ENCODE measurements around the gene CYP27C1. TPM values are rescaled to one million over a fixed set of nuclear protein-coding genes. Genes with fewer than 3 reads are reported as not detected.

The CYP27C1 gene
- polyA plus RNA-seq, 1 experiment, result 0.28 TPM

DNA sequence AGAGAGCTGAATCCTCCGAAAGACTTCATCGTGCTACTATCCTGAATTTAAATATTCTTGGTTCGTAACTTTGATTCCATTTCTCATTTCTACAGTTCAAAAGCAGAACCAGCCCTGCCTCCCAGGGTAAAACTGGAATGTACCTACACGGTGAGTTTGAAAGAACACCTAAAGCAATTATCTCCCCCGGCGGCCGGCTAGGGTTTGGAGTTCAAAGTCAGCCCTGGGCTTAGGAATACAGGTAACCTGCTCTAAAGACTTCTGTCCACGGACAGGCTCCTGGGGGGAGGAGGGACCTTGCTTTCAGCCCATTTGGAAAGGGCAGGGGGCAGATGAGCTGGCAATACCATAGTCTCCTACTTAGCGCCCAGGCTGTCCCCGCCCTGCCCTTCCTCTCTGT is 32.3 kb downstream of the CYP27C1 start:
- no peak for DNase-seq (ENCODE audit: low read depth)
- H3K36me3 ChIP-seq (ENCODE audit: control insufficient read depth, insufficient read depth, low read length), result no peaks in the 10 kb centered on the region
- no peak overlapping the region for H3K4me3 ChIP-seq (ENCODE audit: low read depth, low read length)
- ChIA-PET CTCF (interaction anchor here (1.0 kb wide), 1 partner anchor 120 kb away, joined by 3 read pairs; no protein-coding TSS in a partner anchor), POLR2A (no interaction called here)
- no peaks in the 10 kb centered on the region for H3K27me3 ChIP-seq (ENCODE audit: control insufficient read depth, insufficient read depth, low read length)
- TF ChIP-seq, protein P1, sequence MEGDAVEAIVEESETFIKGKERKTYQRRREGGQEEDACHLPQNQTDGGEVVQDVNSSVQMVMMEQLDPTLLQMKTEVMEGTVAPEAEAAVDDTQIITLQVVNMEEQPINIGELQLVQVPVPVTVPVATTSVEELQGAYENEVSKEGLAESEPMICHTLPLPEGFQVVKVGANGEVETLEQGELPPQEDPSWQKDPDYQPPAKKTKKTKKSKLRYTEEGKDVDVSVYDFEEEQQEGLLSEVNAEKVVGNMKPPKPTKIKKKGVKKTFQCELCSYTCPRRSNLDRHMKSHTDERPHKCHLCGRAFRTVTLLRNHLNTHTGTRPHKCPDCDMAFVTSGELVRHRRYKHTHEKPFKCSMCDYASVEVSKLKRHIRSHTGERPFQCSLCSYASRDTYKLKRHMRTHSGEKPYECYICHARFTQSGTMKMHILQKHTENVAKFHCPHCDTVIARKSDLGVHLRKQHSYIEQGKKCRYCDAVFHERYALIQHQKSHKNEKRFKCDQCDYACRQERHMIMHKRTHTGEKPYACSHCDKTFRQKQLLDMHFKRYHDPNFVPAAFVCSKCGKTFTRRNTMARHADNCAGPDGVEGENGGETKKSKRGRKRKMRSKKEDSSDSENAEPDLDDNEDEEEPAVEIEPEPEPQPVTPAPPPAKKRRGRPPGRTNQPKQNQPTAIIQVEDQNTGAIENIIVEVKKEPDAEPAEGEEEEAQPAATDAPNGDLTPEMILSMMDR (IDR thresholded peaks at IDR 0.05; ENCODE audit: insufficient read depth, low read depth, low read length), result no peak

DNA sequence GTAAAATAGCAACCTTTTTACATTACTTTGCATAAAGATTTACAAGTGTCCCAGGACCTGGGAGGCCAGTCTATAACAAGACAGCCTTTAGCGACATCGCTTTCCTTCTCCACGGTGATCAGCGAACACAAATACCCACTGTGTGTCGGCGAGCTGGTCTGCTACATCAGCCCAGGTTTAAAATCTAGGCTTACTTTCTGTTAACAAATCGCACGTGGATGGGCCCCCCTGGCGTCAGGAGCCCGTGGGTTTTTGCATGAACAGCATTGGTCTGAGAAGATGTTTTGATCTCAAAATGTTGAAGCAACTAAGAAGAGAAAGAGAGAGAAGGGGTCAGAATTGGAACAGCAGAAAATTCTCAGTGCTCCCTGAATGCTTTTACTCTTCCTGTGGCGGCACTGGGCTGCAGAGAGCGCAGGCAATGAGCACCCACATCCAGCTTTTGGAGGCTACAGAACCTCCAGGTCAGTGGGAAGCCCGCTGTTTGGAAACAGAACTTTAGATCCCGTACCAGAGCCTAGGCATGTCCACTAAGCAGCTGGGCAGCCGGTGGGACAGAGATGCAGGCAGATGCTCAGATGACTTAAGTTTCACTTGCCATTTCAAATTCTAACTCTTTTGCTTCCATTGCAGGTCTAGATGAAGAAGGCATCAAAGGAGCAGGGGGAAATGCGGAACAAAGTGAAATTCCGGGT is 32.9 kb downstream of the CYP27C1 start:
- no peak for DNase-seq (ENCODE audit: low read depth)
- Histone ChIP-seq H3K36me3 (ENCODE audit: control insufficient read depth, insufficient read depth, low read length) (no peaks in the 10 kb centered on the region), H3K27me3 (ENCODE audit: control insufficient read depth, insufficient read depth, low read length) (no peaks in the 10 kb centered on the region), H3K4me3 (ENCODE audit: low read depth, low read length) (no peak overlapping the region)
- ChIA-PET POLR2A (no interaction called here), CTCF (interaction anchor here (1.0 kb wide), 1 partner anchor 120 kb away, joined by 3 read pairs; no protein-coding TSS in a partner anchor)
- TF ChIP-seq, protein P1 (IDR thresholded peaks at IDR 0.05; ENCODE audit: insufficient read depth, low read depth, low read length), result no peak

DNA sequence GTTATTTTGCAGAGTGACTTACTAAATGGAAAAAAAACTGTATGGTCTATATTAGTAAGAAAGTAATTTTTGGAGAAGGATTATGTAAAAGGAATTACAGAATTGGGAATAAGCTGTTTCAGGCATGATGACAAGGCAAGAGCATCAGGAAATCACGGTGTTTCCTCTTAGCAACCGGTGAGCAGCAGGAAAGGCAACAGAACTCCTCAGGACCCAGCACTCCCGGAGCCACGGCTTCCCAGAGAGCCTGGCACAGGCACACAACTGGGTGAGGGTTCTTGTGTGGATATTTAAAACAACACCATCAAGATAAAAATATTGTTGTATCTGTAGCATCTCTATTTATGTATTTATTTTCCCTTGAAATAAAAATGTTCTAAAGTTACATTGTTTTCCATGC is 34.4 kb downstream of the CYP27C1 start:
- no peaks in the 10 kb centered on the region for H3K27me3 ChIP-seq (ENCODE audit: control insufficient read depth, insufficient read depth, low read length)
- no peaks in the 10 kb centered on the region for H3K36me3 ChIP-seq (ENCODE audit: control insufficient read depth, insufficient read depth, low read length)
- TF ChIP-seq, protein P1 (IDR thresholded peaks at IDR 0.05; ENCODE audit: insufficient read depth, low read depth, low read length), result no peak
- ChIA-PET CTCF (no interaction called here), POLR2A (no interaction called here)
- DNase-seq (ENCODE audit: low read depth), result no peak
- H3K4me3 ChIP-seq (ENCODE audit: low read depth, low read length), result no peak overlapping the region

DNA sequence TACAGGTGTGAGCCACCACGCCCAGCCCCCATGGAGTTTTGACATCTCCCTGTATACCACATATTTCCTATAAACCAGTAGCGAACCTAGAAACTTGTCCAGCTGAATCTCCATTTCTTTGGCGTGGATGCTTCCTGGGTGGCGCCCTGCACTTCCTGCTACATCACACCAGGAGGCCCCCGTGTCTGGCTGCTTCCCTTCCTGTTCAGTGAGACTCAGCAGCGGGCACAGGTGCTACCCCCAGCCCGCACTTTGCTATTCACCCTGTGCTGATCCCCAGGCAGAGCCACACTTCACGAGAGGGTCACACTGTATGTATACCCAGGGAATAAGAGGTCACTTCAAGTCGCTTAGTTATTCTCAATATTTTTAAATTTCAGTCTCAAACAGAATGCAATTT is 35.0 kb downstream of the CYP27C1 start:
- H3K4me3 ChIP-seq (ENCODE audit: low read depth, low read length), result no peak overlapping the region
- no peaks in the 10 kb centered on the region for H3K36me3 ChIP-seq (ENCODE audit: control insufficient read depth, insufficient read depth, low read length)
- ChIA-PET POLR2A (no interaction called here), CTCF (no interaction called here)
- DNase-seq (ENCODE audit: low read depth), result no peak
- TF ChIP-seq, protein P1 (IDR thresholded peaks at IDR 0.05; ENCODE audit: insufficient read depth, low read depth, low read length), result no peak
- no peaks in the 10 kb centered on the region for H3K27me3 ChIP-seq (ENCODE audit: control insufficient read depth, insufficient read depth, low read length)

DNA sequence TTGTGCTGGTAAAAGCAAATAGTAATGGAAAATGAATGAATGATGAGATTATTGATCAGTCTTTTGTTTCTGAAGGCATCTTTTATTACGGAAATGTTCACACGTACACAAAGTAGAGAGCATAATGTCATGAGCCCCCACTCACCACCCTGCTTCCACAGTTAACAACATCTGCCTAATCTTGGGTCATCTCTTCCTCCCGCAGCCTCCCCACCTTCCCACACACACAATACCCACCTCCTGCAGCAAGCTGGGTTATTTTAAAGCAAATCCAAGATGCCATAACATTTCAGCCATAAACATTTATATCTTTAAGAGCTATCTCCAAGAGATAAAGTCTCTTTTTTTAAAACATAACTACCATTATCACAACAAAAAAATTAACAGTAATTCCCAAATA is 36.3 kb downstream of the CYP27C1 start:
- ChIA-PET CTCF (interaction anchor here (1.5 kb wide), 1 partner anchor 116 kb away, joined by 4 read pairs; no protein-coding TSS in a partner anchor), POLR2A (no interaction called here)
- DNase-seq (ENCODE audit: low read depth), result no peak
- no peaks in the 10 kb centered on the region for H3K27me3 ChIP-seq (ENCODE audit: control insufficient read depth, insufficient read depth, low read length)
- H3K36me3 ChIP-seq (ENCODE audit: control insufficient read depth, insufficient read depth, low read length), result no peaks in the 10 kb centered on the region
- H3K4me3 ChIP-seq (ENCODE audit: low read depth, low read length), result no peak overlapping the region
- TF ChIP-seq, protein P1 (IDR thresholded peaks at IDR 0.05; ENCODE audit: insufficient read depth, low read depth, low read length), result no peak

All from BJ (cell line).